Measurements from ENCODE around the gene ASB1.

ASB1 gene

GRCh38 chr2:238494573-238494961, 67.8 kb downstream of the ASB1 start:
- DNase-seq (ENCODE audit: low spot score), result no peak

- DNase-seq (ENCODE audit: low spot score), result no peak
These were observed 68.7 kb downstream of the ASB1 start for GRCh38 chr2:238495422-238495821.

- no peak for DNase-seq (ENCODE audit: low spot score)
These were observed 70.3 kb downstream of the ASB1 start for GRCh38 chr2:238496756-238497609.

- DNase-seq (ENCODE audit: low spot score), result no peak
These were observed 70.9 kb downstream of the ASB1 start for GRCh38 chr2:238497610-238498005.

- no peak for DNase-seq (ENCODE audit: low spot score)
These were observed 71.5 kb downstream of the ASB1 start for GRCh38 chr2:238498188-238498587.

- DNase-seq (ENCODE audit: low spot score), result no peak
These were observed 72.1 kb downstream of the ASB1 start for GRCh38 chr2:238498691-238499295.

GRCh38 chr2:238499731-238500580, 73.2 kb downstream of the ASB1 start:
- no peak for DNase-seq (ENCODE audit: low spot score)

- no peak for DNase-seq (ENCODE audit: low spot score)
These were observed 74.6 kb downstream of the ASB1 start for GRCh38 chr2:238501311-238501710.
